ENCODE data around the gene TRIM3.

GRCh38 chr11:6417907-6418556 lies 55.7 kb downstream of the TRIM3 start:
- TF ChIP-seq CTCF (IDR thresholded peaks at IDR 0.05) (no peak), POLR2A (IDR thresholded peaks at IDR 0.05) (no peak), POLR2AphosphoS5 (IDR thresholded peaks at IDR 0.05) (no peak)
